H1 (cell line): ENCODE data around the gene ZMIZ1. TPM values are rescaled to one million over a fixed set of nuclear protein-coding genes. Genes with fewer than 3 reads are reported as not detected.

Experiments
- CTCF ChIA-PET: fragments of 300-600 bp; sonication (Branson Sonifier 250); formaldehyde crosslinking; loops from one replicate; lab custom pipeline; 2021; ENCODE audit not compliant: partially characterized antibody; lab: Charles Lee
- POLR2A ChIA-PET: fragments of 300-600 bp; sonication (Branson Sonifier 250); formaldehyde crosslinking; loops from one replicate; lab custom pipeline; 2021; ENCODE audit warnings: inconsistent platforms; ENCODE audit not compliant: partially characterized antibody; lab: Charles Lee
- DNase-seq, 2 experiments: peaks; one replicate each; pipeline versions ENCODE4 v3.0.0 to v3.0.0-alpha.2; 2010 to 2022; ENCODE audit warnings: low spot score in 2 of 2, low read depth in 1 of 2, mixed read lengths in 1 of 2
- FAIRE-seq: peaks from 2 replicates; lab custom pipeline; 2011; peaks lifted over from hg19 to GRCh38; lab: Jason Lieb, UNC
- H2AFZ ChIP-seq: 2 replicates; pipeline ENCODE4 v1.8.1; 2012; ENCODE audit warnings: low read length, inconsistent platforms
- H2AK5ac ChIP-seq: 2 replicates; pipeline ENCODE4 v1.6.1; 2013; ENCODE audit warnings: low read depth, low read length
- H2BK120ac ChIP-seq: replicated peaks from 2 replicates; pipeline ENCODE3; 2013; ENCODE audit warnings: low read depth, low read length, inconsistent platforms
- H2BK12ac ChIP-seq: 2 replicates; pipeline ENCODE4 v1.6.1; 2013; ENCODE audit warnings: low read depth, low read length
- H2BK15ac ChIP-seq: 2 replicates; pipeline ENCODE4 v1.6.1; 2013; ENCODE audit warnings: low read length
- H2BK20ac ChIP-seq: 2 replicates; pipeline ENCODE4 v1.6.1; 2013; ENCODE audit warnings: low read length
- H2BK5ac ChIP-seq: 2 replicates; pipeline ENCODE4 v1.6.1; 2013; ENCODE audit warnings: low read depth, low read length
- H3K14ac ChIP-seq: 2 replicates; pipeline ENCODE4 v1.6.1; 2013; ENCODE audit warnings: inconsistent platforms; ENCODE audit not compliant: insufficient read length
- H3K18ac ChIP-seq: 2 replicates; pipeline ENCODE4 v1.6.1; 2013; ENCODE audit warnings: low read length; ENCODE audit errors: extremely low read depth
- H3K23ac ChIP-seq: 2 replicates; pipeline ENCODE4 v1.6.1; 2013; ENCODE audit warnings: inconsistent platforms; ENCODE audit not compliant: insufficient read length
- H3K23me2 ChIP-seq: 2 replicates; pipeline ENCODE4 v1.6.1; 2013; ENCODE audit warnings: low read depth, low read length
- H3K27ac ChIP-seq: 2 replicates; pipeline ENCODE4 v1.6.1; 2011; ENCODE audit warnings: low read depth, low read length, inconsistent platforms
- H3K27me3 ChIP-seq, 4 experiments: replicated peaks in 1 of 4; 1 replicate in 1 of 4; 2 replicates in 3 of 4; pipeline versions ENCODE4 v1.6.1 to v1.8.1; 2011 to 2013; ENCODE audit warnings: low read length in 3 of 4, mild to moderate bottlenecking in 3 of 4, inconsistent platforms in 2 of 4, mixed read lengths in 2 of 4, moderate library complexity in 1 of 4; ENCODE audit not compliant: control insufficient read depth in 3 of 4, insufficient read depth in 3 of 4; ENCODE audit errors: extremely low read depth in 1 of 4
- H3K36me3 ChIP-seq, 4 experiments: 2 replicates each; pipeline versions ENCODE4 v1.6.1 to v1.8.1; 2011 to 2013; ENCODE audit warnings: mild to moderate bottlenecking in 4 of 4, low read length in 3 of 4, moderate library complexity in 2 of 4, control low read depth in 1 of 4, inconsistent platforms in 1 of 4; ENCODE audit not compliant: insufficient read depth in 4 of 4, control insufficient read depth in 2 of 4
- H3K4ac ChIP-seq: replicated peaks from 2 replicates; pipeline ENCODE3; 2013; ENCODE audit warnings: low read length, low read depth, mixed read lengths, inconsistent platforms; ENCODE audit not compliant: insufficient read length
- H3K4me1 ChIP-seq, 4 experiments: replicated peaks in 1 of 4; 1 replicate in 1 of 4; 2 replicates in 3 of 4; pipeline versions ENCODE4 v1.6.1 to v1.8.1; 2011 to 2013; ENCODE audit warnings: low read length in 3 of 4, inconsistent platforms in 2 of 4, mixed read lengths in 1 of 4; ENCODE audit not compliant: insufficient read depth in 4 of 4, control insufficient read depth in 3 of 4
- H3K4me2 ChIP-seq, 2 experiments: 2 replicates each; pipeline versions ENCODE4 v1.6.1 to v1.8.1; 2011 to 2013; ENCODE audit warnings: low read depth in 2 of 2, low read length in 2 of 2, control low read depth in 1 of 2, inconsistent platforms in 1 of 2, mild to moderate bottlenecking in 1 of 2; ENCODE audit not compliant: insufficient read depth in 1 of 2
- H3K4me3 ChIP-seq, 4 experiments: fragments of 200-600, 300-600 bp in 1 of 4; sonication (generic), shearing (Covaris generic), sonication (Bioruptor Twin) in 1 of 4; 2 replicates each; pipeline versions ENCODE4 v1.5.1 to v1.8.1; 2011 to 2016; ENCODE audit warnings: low read length in 4 of 4, low read depth in 3 of 4, control low read depth in 2 of 4, inconsistent platforms in 2 of 4, mild to moderate bottlenecking in 2 of 4, mixed read lengths in 1 of 4, moderate library complexity in 1 of 4; ENCODE audit not compliant: insufficient read depth in 2 of 4; ENCODE audit errors: extremely low read depth in 1 of 4
- H3K56ac ChIP-seq: replicated peaks from 2 replicates; pipeline ENCODE3; 2013; ENCODE audit warnings: low read depth, mild to moderate bottlenecking, mixed read lengths, low read length, inconsistent platforms; ENCODE audit not compliant: insufficient read length
- H3K79me1 ChIP-seq: 2 replicates; pipeline ENCODE4 v1.6.1; 2013; ENCODE audit warnings: low read depth, low read length, control low read depth
- H3K79me2 ChIP-seq, 2 experiments: 2 replicates each; pipeline versions ENCODE4 v1.6.1 to v1.8.1; 2012 to 2013; ENCODE audit warnings: low read length in 2 of 2, mild to moderate bottlenecking in 2 of 2, inconsistent platforms in 1 of 2; ENCODE audit not compliant: insufficient read depth in 2 of 2, control insufficient read depth in 1 of 2
- H3K9ac ChIP-seq, 4 experiments: replicated peaks in 1 of 4; 1 replicate in 1 of 4; 2 replicates in 3 of 4; pipeline versions ENCODE4 v1.6.1 to v1.8.1; 2011 to 2013; ENCODE audit warnings: low read depth in 3 of 4, low read length in 3 of 4, control low read depth in 2 of 4, mild to moderate bottlenecking in 2 of 4, moderate library complexity in 2 of 4, inconsistent platforms in 1 of 4; ENCODE audit errors: extremely low read depth in 1 of 4
- H3K9me3 ChIP-seq, 2 experiments: 2 replicates each; pipeline versions ENCODE4 v1.6.1 to v1.8.1; 2012 to 2013; ENCODE audit warnings: mild to moderate bottlenecking in 2 of 2, moderate library complexity in 2 of 2, control low read depth in 1 of 2, inconsistent platforms in 1 of 2, low read depth in 1 of 2, low read length in 1 of 2, mixed read lengths in 1 of 2; ENCODE audit not compliant: insufficient read depth in 2 of 2
- H4K20me1 ChIP-seq, 2 experiments: replicated peaks in 1 of 2; 2 replicates each; pipeline versions ENCODE3 to v1.8.1; 2011 to 2013; ENCODE audit warnings: inconsistent platforms in 2 of 2, low read length in 2 of 2, mild to moderate bottlenecking in 1 of 2; ENCODE audit not compliant: insufficient read depth in 2 of 2, control insufficient read depth in 1 of 2
- H4K5ac ChIP-seq: 2 replicates; pipeline ENCODE4 v1.6.1; 2013; ENCODE audit warnings: low read length, low read depth, mixed read lengths, inconsistent platforms; ENCODE audit not compliant: insufficient read length
- H4K8ac ChIP-seq: 2 replicates; pipeline ENCODE4 v1.8.0; 2013; ENCODE audit warnings: mild to moderate bottlenecking, moderate library complexity, low read length, inconsistent platforms; ENCODE audit not compliant: insufficient read depth; ENCODE audit errors: extremely low read depth
- H4K91ac ChIP-seq: replicated peaks from 2 replicates; pipeline ENCODE3; 2013; ENCODE audit warnings: low read length, mixed read lengths, inconsistent platforms; ENCODE audit not compliant: insufficient read length
- GABPA ChIP-seq: IDR thresholded peaks from 2 replicates; pipeline ENCODE4 v1.6.1; 2011; ENCODE audit warnings: mild to moderate bottlenecking, low read length, moderate library complexity, borderline replicate concordance; ENCODE audit not compliant: insufficient read depth
- NRF1 ChIP-seq: IDR thresholded peaks from 2 replicates; pipeline ENCODE4 v1.6.1; 2011; ENCODE audit warnings: mild to moderate bottlenecking, low read depth, low read length, improper control_type of control experiment
- RAD21 ChIP-seq, 2 experiments: IDR thresholded peaks in 1 of 2; conservative IDR thresholded peaks in 1 of 2; 2 replicates each; pipeline ENCODE4 v1.6.1; 2011; ENCODE audit warnings: low read depth in 2 of 2, low read length in 2 of 2, improper control_type of control experiment in 1 of 2, inconsistent platforms in 1 of 2, mild to moderate bottlenecking in 1 of 2, moderate library complexity in 1 of 2
- RFX5 ChIP-seq: IDR thresholded peaks from 2 replicates; pipeline ENCODE4 v1.6.1; 2011; ENCODE audit warnings: low read depth, low read length, improper control_type of control experiment, borderline replicate concordance
- RXRA ChIP-seq: IDR thresholded peaks from 2 replicates; pipeline ENCODE4 v1.6.1; 2011; ENCODE audit warnings: low read depth, mild to moderate bottlenecking, low read length, moderate library complexity; ENCODE audit not compliant: insufficient read depth
- SP1 ChIP-seq: IDR thresholded peaks from 2 replicates; pipeline ENCODE4 v1.6.1; 2011; ENCODE audit warnings: low read depth, low read length
- SRF ChIP-seq: IDR thresholded peaks from 2 replicates; pipeline ENCODE4 v1.6.1; 2011; ENCODE audit warnings: mild to moderate bottlenecking, low read depth, low read length, moderate library complexity
- TCF12 ChIP-seq: IDR thresholded peaks from 2 replicates; pipeline ENCODE4 v1.6.1; 2011; ENCODE audit warnings: low read depth, mild to moderate bottlenecking, low read length
- TEAD4 ChIP-seq: IDR thresholded peaks from 2 replicates; pipeline ENCODE4 v1.6.1; 2012; ENCODE audit warnings: low read depth, low read length, inconsistent platforms, mixed read lengths
- ZNF274 ChIP-seq: IDR thresholded peaks from 2 replicates; pipeline ENCODE4 v1.7.0; 2012; ENCODE audit warnings: low read length, borderline replicate concordance; ENCODE audit errors: extremely low read depth
- WGBS, 2 experiments: shearing (Covaris generic) in 1 of 2; methylation state at CpG; one replicate each; pipeline versions ENCODE4 v1.1.6 to v1.1.7; 2013 to 2015; ENCODE audit warnings: low lambda C conversion rate in 2 of 2, mixed read lengths in 2 of 2, inconsistent platforms in 1 of 2, low coverage in 1 of 2, missing lambda C conversion rate in 1 of 2; ENCODE audit not compliant: insufficient replicate concordance in 2 of 2, insufficient coverage in 1 of 2, insufficient read length in 1 of 2; ENCODE audit errors: extremely low coverage in 1 of 2, missing lambda C conversion rate in 1 of 2; 5-methylcytosine and 5-hydroxymethylcytosine counted together
- polyA plus RNA-seq, 7 experiments: library from polyadenylated mRNA; depleted of rRNA in 3 of 7; stranded (reverse) in 5 of 7; unstranded in 2 of 7; fragments of >200 nt in 5 of 7; fragments of 200-250 nt in 2 of 7; gene quantifications; 1 replicate in 5 of 7; 2 replicates in 1 of 7; 4 replicates in 1 of 7; pipeline versions ENCODE4 v1.2.1 to v1.2.3, GENCODE V29; 2011 to 2013; ENCODE audit warnings: missing spikeins in 2 of 7, mixed read lengths in 2 of 7
- total RNA-seq: library from RNA; stranded (reverse); fragmentation: NEBNext Ultra II Directional; extraction: Animal tissue kit (Norgen Biotek cat#: 25700); gene quantifications from 2 replicates; pipeline ENCODE4 v1.2.1, GENCODE V29; 2021

Gene ZMIZ1
- total and polyA plus RNA-seq, 2 of the 8 experiments (the other 6 are each of a cell fraction or from before 2014, with no cell fraction given) = 8.1 to 28.0 TPM

DNA sequence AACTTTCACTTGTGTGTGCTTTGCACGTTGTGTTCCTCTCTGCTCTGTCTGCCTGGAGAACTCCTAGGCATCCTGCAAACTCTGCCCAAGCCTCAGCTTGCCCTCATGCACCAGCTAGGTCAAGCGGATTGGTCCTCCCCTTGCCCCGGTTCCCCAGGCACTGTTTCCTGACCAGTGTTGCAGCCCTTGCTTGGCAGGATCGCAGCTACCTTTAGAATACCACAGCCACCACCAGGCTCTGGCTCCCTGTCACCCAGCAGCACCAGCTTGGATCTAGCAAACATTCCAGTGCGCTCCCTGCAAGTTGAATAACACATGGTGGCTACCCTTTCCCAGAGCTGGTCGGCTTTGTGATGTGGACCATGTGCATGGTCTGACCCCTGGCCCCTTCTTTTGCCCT lies 19.0 kb downstream of the ZMIZ1 start:
- Histone ChIP-seq H3K4me3 (no peak overlapping the region), H3K4ac (no peak overlapping the region), H3K9me3 (no peaks in the 10 kb centered on the region), H3K79me1 (peaks cover 50% of the 10 kb centered on the region), H2BK12ac (no peak overlapping the region), H3K23ac (no peak overlapping the region), H4K8ac (no peak overlapping the region; the same call in 1 of the 2 replicates), H3K4me1 (peaks cover 5 to 21% (median 15%) of the 10 kb centered on the region in 4 experiments), H3K23me2 (no peaks in the 10 kb centered on the region), H3K36me3 (no peaks in the 10 kb centered on the region), H2BK5ac (no peak overlapping the region), H3K9ac (no peak overlapping the region), H4K20me1 (peaks cover 47% of the 10 kb centered on the region in 2 experiments), H2AK5ac (peak overlapping the region; percentile 45; the same call in 1 of the 2 replicates), H3K4me2 (no peak overlapping the region), H3K56ac (no peak overlapping the region), H3K18ac (no peak overlapping the region; the same call in none of the 2 replicates), H4K91ac (no peak overlapping the region), H2BK120ac (no peak overlapping the region), H3K14ac (no peak overlapping the region), H2AFZ (no peak overlapping the region), H4K5ac (no peak overlapping the region), H2BK20ac (no peak overlapping the region), H3K79me2 (peaks cover 19 to 98% of the 10 kb centered on the region in 2 experiments), H3K27me3 (no peaks in the 10 kb centered on the region), H3K27ac (no peak overlapping the region), H2BK15ac (no peak overlapping the region)
- POLR2A ChIA-PET = no interaction called here
- CTCF ChIA-PET = interaction anchor here (0.6 to 1.8 kb wide), 10 partner anchors 9 to 107 kb away, joined by 3 to 7 read pairs (median 4); no protein-coding TSS in a partner anchor
- no peak for DNase-seq
- 84% methylated on average over 6 of the region's 6 CpGs; no CpG with 5 or more reads in 1 of the 2 experiments for WGBS, 2 experiments
- TF ChIP-seq ZNF274 (no peak), GABPA (no peak), SRF (no peak), RFX5 (no peak), RAD21 (IDR thresholded peaks at IDR 0.05 in 1 of 2, conservative IDR thresholded peaks at IDR 0.05 in 1 of 2; ENCODE audit: low read depth in 2 of 2, low read length in 2 of 2) (no peak), NRF1 (no peak), RXRA (no peak), TCF12 (no peak), TEAD4 (no peak), SP1 (no peak)
- FAIRE-seq = no peak
